ENCODE results near the gene LCN6.
"Not testable (repeated sequence)": the region's sequence is repeated elsewhere in the genome, so short reads cannot be mapped to it uniquely, and the experiment has no call there.

Gene LCN6

GRCh38 chr9:136722093-136722968, 26.0 kb downstream of the LCN6 start:
- no peak for DNase-seq

DNA sequence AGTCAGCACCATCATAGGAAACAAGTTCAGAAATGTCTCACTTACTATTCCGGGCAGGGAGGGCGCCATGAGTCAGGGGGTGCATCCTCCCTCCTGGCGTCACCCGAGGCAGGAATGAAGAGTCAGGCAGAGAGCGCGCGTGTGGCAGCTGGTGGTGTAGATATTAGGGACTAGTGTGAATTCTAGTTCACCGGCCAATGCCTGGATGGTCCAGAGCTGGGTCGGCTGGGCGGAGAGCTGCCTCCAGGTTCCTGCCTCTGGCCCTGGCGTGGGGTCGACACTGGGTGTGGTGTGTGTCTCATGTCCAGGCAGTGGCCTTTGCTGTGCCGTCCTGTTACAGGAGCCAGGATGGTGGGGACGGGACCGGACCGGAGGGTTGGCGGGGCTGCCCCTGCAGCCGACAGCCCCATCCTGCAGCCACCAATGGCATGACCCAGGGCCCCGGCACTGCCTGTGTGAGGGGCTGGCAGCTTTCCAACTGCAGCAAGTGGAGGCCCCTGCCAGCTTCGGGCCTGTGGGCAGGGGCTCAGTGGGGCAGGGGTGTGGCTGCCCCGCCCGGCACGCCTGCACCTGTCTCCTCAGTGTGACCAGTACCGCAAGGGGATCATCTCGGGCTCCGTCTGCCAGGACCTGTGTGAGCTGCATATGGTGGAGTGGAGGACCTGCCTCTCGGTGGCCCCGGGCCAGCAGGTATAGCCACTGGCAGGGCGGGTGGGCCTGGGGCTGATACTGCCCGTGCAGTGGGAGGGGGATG, 26.8 kb downstream of the LCN6 start:
- DNase-seq = peak; percentile 17

DNA sequence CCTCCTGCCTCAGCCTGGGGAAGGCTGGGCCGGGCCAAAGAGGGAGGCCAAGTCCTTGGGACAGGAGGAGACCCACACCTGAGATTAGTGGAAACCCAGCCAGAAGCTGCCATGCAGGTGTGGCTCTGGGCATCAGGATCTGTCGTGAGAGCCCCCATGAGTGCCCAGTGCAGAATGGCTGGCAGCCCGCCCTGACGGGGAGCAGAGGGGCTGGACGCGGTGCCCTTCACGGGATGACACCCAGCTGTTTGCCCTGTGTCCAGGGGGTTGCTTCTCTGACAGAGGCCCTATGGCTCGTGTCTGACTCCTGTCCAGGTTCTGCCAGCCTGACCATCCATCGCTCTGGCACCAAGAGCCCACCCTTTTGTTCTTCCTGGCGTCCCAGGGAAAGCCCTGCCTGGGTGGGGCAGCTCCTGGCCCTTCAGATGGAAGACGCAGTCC, 27.4 kb downstream of the LCN6 start:
- DNase-seq = no peak

- no peak for DNase-seq
Observed at GRCh38 chr9:136720251-136720897, 28.0 kb downstream of the LCN6 start.

DNA sequence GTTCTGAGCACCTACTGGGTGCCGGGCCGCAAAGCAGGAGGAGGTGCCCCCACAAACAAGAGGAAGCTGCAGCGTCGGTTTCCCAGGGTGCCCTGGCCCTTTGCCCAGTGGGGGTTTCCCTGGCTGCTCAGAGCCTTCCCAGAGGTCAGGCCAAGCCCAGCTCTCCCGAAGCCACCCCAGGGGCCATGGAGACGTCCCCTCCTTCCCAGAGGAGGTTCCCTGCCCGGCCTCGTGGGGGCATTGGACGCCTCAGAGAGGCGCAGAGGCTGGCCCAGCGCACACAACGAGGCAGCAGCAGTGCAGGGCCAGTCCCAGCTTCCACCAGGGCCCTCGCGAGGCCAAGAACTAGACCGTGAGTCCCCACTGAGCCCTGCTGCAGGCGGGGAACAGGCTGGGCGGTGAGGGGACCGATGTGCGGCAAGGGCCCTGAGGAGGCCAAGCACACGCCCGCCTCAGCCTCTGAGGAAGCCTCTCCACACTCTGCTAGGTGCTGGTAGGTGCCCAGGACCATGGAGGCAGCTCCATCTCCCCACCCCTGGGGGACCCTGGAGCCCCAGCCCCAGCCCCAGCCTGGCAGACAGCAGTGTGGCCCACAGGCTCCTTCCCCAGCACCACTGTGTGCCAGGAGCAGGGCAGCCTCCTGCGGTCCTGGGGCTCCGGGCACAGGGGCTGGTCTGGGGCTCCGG, 29.0 kb downstream of the LCN6 start:
- no peak for DNase-seq

DNA sequence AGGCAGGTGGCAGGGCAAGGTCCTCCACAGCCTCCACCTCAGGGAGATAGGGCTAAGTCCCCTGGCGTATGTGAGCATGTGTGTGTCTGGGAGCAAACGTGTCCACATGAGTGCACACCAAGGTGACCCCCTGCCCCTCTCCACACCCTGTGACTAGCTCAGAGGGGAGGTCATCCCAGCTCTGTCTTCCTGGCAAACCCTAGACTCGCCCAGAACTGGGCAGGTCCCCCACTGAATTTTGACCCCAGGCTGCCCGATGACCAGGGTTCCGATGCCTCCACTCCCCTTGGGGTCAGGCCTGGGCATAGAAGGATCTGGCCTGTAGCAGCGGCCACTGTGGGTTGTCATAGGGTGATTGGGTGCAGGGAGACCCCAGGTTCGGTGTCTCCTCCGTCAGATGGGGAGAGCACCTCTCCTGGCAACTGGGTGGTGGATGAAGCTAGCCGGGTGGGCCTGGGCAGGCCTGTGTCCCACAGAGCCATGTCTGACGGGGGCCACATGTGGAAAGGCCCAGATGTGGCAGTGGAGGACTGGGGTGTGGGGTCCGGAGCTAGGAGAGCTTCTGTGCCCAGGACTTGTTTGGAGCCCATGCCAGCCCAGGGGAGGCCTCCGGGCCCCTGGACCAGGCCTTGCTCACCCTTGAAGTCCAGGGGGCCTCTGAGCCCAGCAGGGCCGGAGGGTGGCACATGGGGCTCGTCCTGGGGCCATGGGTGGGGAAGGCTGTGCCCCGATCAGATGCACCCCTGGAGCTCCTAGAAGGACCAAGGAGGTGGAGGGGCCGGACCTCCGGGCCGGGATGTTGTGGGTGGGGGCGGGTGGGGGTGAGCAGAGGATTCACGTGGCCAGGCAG, 29.8 kb downstream of the LCN6 start:
- no peak for DNase-seq

DNA sequence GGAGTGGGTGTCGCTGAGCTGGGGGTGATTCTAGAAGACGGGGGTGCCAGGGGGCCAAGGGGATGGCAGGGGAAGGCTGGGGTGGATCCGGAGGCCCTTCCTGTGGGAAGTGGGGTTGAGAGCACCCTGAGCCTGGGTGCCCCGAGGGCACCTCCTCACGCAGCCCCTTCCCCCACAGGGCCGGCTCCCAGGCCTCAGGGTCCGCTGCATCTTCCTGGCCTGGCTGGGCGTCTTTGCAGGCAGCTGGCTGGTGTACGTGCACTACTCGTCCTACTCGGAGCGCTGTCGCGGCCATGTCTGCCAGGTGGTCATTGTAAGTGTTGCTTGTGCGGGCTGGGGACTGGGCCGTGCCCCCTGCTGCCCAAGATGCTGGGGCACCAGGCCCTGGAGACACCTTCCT, 30.9 kb downstream of the LCN6 start:
- no peak for DNase-seq

- DNase-seq = no peak
Observed at GRCh38 chr9:136714893-136715274, 33.4 kb downstream of the LCN6 start.

GRCh38 chr9:136714096-136714892, 34.0 kb downstream of the LCN6 start:
- DNase-seq = no peak

GRCh38 chr9:136713550-136713949, 34.8 kb downstream of the LCN6 start:
- DNase-seq = no peak

- no peak for DNase-seq
Observed at GRCh38 chr9:136712690-136713544, 35.4 kb downstream of the LCN6 start.

- DNase-seq = peak; percentile 25
Observed at GRCh38 chr9:136711751-136712689, 36.3 kb downstream of the LCN6 start, which contains the start of gene DIPK1B. Gene DIPK1B (plus strand): TSS chr9:136712572. CDS start chr9:136712666, 94 bp downstream.

GRCh38 chr9:136711219-136711648, 37.1 kb downstream of the LCN6 start:
- not testable (repeated sequence) for DNase-seq

DNA sequence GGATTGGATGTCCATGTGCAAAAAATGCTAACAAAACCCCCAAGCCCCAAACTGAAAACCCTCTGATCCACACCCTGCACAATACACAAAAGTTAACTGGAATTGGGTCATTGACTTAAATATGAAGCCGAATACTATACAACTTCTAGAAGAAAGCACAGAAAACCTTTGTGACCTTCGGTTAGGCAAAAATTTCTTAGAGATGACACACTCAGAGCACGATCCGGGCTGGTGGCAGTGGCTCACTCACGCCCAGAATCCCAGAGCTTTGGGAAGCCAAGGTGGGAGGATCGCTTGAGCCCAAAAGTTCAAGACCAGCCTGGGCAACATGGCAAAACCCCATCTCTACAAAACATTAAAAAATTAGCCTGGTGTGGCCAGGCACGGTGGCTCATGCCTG, 37.8 kb downstream of the LCN6 start:
- no peak for DNase-seq

DNA sequence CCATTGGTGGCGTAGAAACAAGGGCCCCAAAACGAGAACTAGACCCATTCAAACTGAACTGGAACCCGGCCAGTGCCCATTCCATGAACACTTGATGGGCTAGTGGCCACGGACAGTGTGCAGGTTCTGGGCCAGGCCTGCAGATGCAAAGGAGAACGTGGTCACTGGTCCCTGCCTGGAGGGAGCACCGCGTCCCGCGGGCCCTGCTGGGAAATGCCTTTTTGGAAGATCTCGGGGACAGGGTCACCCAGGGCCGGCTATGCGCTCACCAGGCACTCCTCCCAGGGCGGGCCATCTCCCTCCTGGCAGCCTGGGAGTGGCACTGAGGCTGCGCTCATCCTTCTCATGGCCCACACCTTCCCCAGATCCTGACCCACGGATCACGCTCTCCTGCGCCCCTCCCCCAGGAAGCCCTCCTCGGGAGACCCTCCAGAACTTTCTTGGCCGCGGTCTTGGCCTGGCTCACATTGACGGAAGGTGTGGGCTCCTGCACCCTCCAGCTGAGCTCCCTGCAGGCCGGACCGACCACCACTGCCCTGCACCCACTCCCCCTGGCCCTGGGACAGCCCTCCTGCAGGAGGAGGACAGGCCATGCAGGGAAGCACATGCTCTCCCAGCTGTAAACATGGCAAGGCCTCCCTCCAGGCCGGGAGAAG, 38.7 kb downstream of the LCN6 start:
- no peak for DNase-seq

DNA sequence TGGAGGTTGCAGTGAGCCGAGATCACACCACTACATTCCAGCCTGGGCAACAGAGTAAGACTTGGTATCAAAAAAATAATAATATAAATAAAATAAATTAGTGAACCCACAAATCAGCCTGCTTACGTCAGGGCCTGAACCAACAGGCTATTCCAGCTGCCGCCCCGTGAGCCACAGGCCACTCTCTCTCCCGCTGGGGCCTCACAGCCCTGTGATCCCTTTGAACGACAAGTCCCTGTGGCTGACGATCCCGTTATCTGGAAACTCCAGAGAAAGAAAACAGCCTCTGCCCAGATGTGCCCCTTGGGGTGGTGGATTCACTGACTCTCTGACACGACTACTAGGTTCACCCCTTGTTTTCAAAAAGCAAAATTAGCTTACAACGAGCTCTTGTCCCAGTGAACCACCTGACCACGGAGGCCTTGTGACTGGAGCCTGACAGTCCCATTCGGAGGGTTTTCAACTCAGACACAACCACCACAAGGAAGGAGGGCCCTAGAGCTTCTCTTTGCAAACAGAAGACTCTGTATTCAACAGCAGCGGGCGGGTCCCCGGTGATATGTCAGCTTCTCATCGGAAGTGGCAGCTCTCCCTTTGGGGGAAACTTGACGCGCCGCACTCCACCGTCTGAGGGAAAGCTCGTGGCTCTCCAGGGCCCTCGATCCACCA, 40.3 kb downstream of the LCN6 start:
- DNase-seq = no peak

DNA sequence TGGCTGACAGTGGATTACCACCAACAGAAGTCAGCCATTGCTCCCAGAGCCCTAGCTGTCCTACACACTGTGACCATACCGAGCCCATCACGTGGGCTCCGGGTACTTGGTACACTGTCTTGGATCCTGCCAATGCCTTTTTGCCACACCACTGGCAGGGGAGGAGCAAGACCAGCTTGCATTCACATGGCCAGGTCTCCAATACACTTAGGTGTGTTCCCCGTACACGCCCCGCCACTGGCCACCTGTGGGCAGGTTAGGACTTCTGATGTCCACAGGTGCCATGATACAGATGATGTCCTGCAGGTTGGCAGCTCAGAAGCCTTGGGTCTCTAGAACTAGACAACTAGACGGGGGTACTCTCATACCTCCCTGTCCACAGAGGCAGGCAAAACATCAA, 41.3 kb downstream of the LCN6 start:
- no peak for DNase-seq

DNA sequence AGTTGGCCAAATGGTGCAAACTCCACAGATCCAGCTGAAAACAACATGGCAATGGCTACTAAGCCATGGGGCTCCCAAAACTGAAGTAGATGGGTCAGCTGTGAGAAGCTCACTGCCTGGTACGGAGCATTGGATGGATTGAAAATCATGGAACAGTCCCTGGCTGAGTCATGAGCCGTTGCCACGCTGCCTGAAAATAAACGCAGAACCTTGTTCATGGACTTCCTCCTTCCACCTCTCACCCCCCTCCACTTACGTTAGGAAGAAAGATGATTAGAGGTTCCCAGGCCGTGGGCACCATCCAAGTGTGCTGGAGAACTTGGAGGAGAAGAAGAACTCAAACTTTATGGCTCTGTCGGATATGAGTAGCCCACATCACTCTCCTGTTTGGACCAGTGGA, 42.8 kb downstream of the LCN6 start:
- DNase-seq = no peak

All from NCI-H510A treated with DMSO at 0.1 percent for 48 hours (cell line).